ENCODE data around the gene PDLIM3. TPM values are rescaled to one million over a fixed set of nuclear protein-coding genes. Genes with fewer than 3 reads are reported as not detected.
"Not testable (repeated sequence)": the region's sequence is repeated elsewhere in the genome, so short reads cannot be mapped to it uniquely, and the experiment has no call there.

Gene PDLIM3
- total RNA-seq, 2 experiments from 2014 or later, result not detected

GRCh38 chr4:185541251-185541727 is 6.0 kb upstream of the PDLIM3 start:
- H3K27me3 Mint-ChIP-seq, result peaks cover 7% of the 10 kb centered on the region
- no peaks in the 10 kb centered on the region for H3K4me1 Mint-ChIP-seq
- DNase-seq (no peak), ATAC-seq (ENCODE audit: low read depth) (no peak)
- H3K4me3 Mint-ChIP-seq, result no peak overlapping the region
- POLR2A ChIA-PET, result no interaction called here
- H3K27ac Mint-ChIP-seq, result no peak overlapping the region
- H3K9me3 Mint-ChIP-seq, result no peaks in the 10 kb centered on the region
- no peaks in the 10 kb centered on the region for H3K36me3 Mint-ChIP-seq

- POLR2A ChIA-PET, result no interaction called here
- Mint-ChIP-seq H3K4me1 (no peaks in the 10 kb centered on the region), H3K9me3 (no peaks in the 10 kb centered on the region), H3K36me3 (no peaks in the 10 kb centered on the region), H3K27ac (no peak overlapping the region), H3K4me3 (no peak overlapping the region), H3K27me3 (peaks cover 5% of the 10 kb centered on the region)
- DNase-seq (no peak), ATAC-seq (ENCODE audit: low read depth) (no peak)
Measured at GRCh38 chr4:185540487-185541120, 5.3 kb upstream of the PDLIM3 start.

GRCh38 chr4:185540040-185540439 is 4.7 kb upstream of the PDLIM3 start:
- Mint-ChIP-seq H3K9me3 (no peaks in the 10 kb centered on the region), H3K27me3 (peaks cover 5% of the 10 kb centered on the region), H3K36me3 (no peaks in the 10 kb centered on the region), H3K4me3 (no peak overlapping the region), H3K4me1 (no peaks in the 10 kb centered on the region), H3K27ac (no peak overlapping the region)
- ATAC-seq (ENCODE audit: low read depth), result no peak
- POLR2A ChIA-PET, result no interaction called here
- no peak for DNase-seq

- Mint-ChIP-seq H3K27ac (no peak overlapping the region), H3K9me3 (no peaks in the 10 kb centered on the region), H3K27me3 (peaks cover 16% of the 10 kb centered on the region), H3K4me3 (no peak overlapping the region), H3K4me1 (no peaks in the 10 kb centered on the region), H3K36me3 (no peaks in the 10 kb centered on the region)
- POLR2A ChIA-PET, result no interaction called here
- DNase-seq, result no peak
- no peak for ATAC-seq (ENCODE audit: low read depth)
Measured at GRCh38 chr4:185538806-185539205, 3.5 kb upstream of the PDLIM3 start.

GRCh38 chr4:185536411-185536709 is 1.1 kb upstream of the PDLIM3 start:
- Mint-ChIP-seq H3K4me1 (no peaks in the 10 kb centered on the region), H3K4me3 (no peak overlapping the region), H3K9me3 (no peaks in the 10 kb centered on the region), H3K27me3 (peaks cover 27% of the 10 kb centered on the region), H3K36me3 (no peaks in the 10 kb centered on the region), H3K27ac (no peak overlapping the region)
- ATAC-seq (ENCODE audit: low read depth) (no peak), DNase-seq (no peak)
- POLR2A ChIA-PET, result no interaction called here

GRCh38 chr4:185535612-185536410 is 504 bp upstream of the PDLIM3 start:
- ATAC-seq (ENCODE audit: low read depth), result peak; percentile 22
- DNase-seq, result no peak
- no peaks in the 10 kb centered on the region for H3K4me1 Mint-ChIP-seq
- peaks cover 31% of the 10 kb centered on the region for H3K27me3 Mint-ChIP-seq
- H3K36me3 Mint-ChIP-seq, result no peaks in the 10 kb centered on the region
- H3K9me3 Mint-ChIP-seq, result no peaks in the 10 kb centered on the region
- H3K27ac Mint-ChIP-seq, result no peak overlapping the region
- H3K4me3 Mint-ChIP-seq, result peak overlapping the region; percentile 51
- POLR2A ChIA-PET, result interaction anchor here (0.6 kb wide), 1 partner anchor 50 kb away, joined by 3 read pairs; no protein-coding TSS in a partner anchor

- POLR2A ChIA-PET, result no interaction called here
- DNase-seq (no peak), ATAC-seq (ENCODE audit: low read depth) (no peak)
- Mint-ChIP-seq H3K4me1 (no peaks in the 10 kb centered on the region), H3K27me3 (peaks cover 35% of the 10 kb centered on the region), H3K9me3 (no peaks in the 10 kb centered on the region), H3K27ac (no peak overlapping the region), H3K4me3 (no peak overlapping the region), H3K36me3 (no peaks in the 10 kb centered on the region)
Measured at GRCh38 chr4:185534511-185534865, 819 bp downstream of the PDLIM3 start.

GRCh38 chr4:185532795-185533324 is 2.4 kb downstream of the PDLIM3 start:
- peaks cover 39% of the 10 kb centered on the region for H3K27me3 Mint-ChIP-seq
- POLR2A ChIA-PET, result no interaction called here

GRCh38 chr4:185532293-185532692 is 3.0 kb downstream of the PDLIM3 start:
- Mint-ChIP-seq H3K9me3 (no peaks in the 10 kb centered on the region), H3K4me1 (no peaks in the 10 kb centered on the region), H3K4me3 (no peak overlapping the region), H3K27me3 (peaks cover 41% of the 10 kb centered on the region), H3K27ac (no peak overlapping the region), H3K36me3 (no peaks in the 10 kb centered on the region)
- DNase-seq, result no peak
- ATAC-seq (ENCODE audit: low read depth), result no peak
- POLR2A ChIA-PET, result no interaction called here

More at GRCh38 chr4:185532795-185533324, 2.4 kb downstream of the PDLIM3 start:
- Mint-ChIP-seq H3K4me1 (no peaks in the 10 kb centered on the region), H3K36me3 (no peaks in the 10 kb centered on the region), H3K4me3 (no peak overlapping the region), H3K27ac (no peak overlapping the region), H3K9me3 (no peaks in the 10 kb centered on the region)
- DNase-seq (no peak), ATAC-seq (ENCODE audit: low read depth) (no peak)

GRCh38 chr4:185531654-185532053 is 3.7 kb downstream of the PDLIM3 start:
- H3K27me3 Mint-ChIP-seq, result peaks cover 47% of the 10 kb centered on the region
- H3K9me3 Mint-ChIP-seq; H3K36me3 Mint-ChIP-seq; DNase-seq; H3K27ac Mint-ChIP-seq; POLR2A ChIA-PET; ATAC-seq (ENCODE audit: low read depth); H3K4me1 Mint-ChIP-seq; H3K4me3 Mint-ChIP-seq: not testable (repeated sequence)

GRCh38 chr4:185529413-185529812 is 5.9 kb downstream of the PDLIM3 start:
- no peak overlapping the region for H3K27ac Mint-ChIP-seq
- H3K27me3 Mint-ChIP-seq, result peaks cover 53% of the 10 kb centered on the region
- DNase-seq (no peak), ATAC-seq (ENCODE audit: low read depth) (no peak)
- no peak overlapping the region for H3K4me3 Mint-ChIP-seq
- no peaks in the 10 kb centered on the region for H3K4me1 Mint-ChIP-seq
- peaks cover 1% of the 10 kb centered on the region for H3K36me3 Mint-ChIP-seq
- peaks cover 3% of the 10 kb centered on the region for H3K9me3 Mint-ChIP-seq
- POLR2A ChIA-PET, result no interaction called here

- H3K4me3 Mint-ChIP-seq, result no peak overlapping the region
- POLR2A ChIA-PET, result no interaction called here
- no peak overlapping the region for H3K27ac Mint-ChIP-seq
- H3K9me3 Mint-ChIP-seq, result peaks cover 3% of the 10 kb centered on the region
- ATAC-seq (ENCODE audit: low read depth) (no peak), DNase-seq (no peak)
- peaks cover 43% of the 10 kb centered on the region for H3K27me3 Mint-ChIP-seq
- no peaks in the 10 kb centered on the region for H3K4me1 Mint-ChIP-seq
- peaks cover 1% of the 10 kb centered on the region for H3K36me3 Mint-ChIP-seq
Measured at GRCh38 chr4:185524888-185525863, 10.1 kb downstream of the PDLIM3 start.

GRCh38 chr4:185523862-185524261 is 11.4 kb downstream of the PDLIM3 start:
- Mint-ChIP-seq H3K4me1 (no peaks in the 10 kb centered on the region), H3K27ac (no peak overlapping the region), H3K36me3 (peaks cover 1% of the 10 kb centered on the region), H3K9me3 (peaks cover 3% of the 10 kb centered on the region), H3K27me3 (peaks cover 41% of the 10 kb centered on the region), H3K4me3 (no peak overlapping the region)
- DNase-seq, result no peak
- ATAC-seq (ENCODE audit: low read depth), result no peak
- POLR2A ChIA-PET, result no interaction called here

Measured in activated naive CD8-positive, alpha-beta T cell treated with anti-CD3 and anti-CD28 coated beads, Interleukin-2, amount 10 ng/mL, durations not matched to agents 7 days and 5 days (primary cell).